Hepatocyte (in vitro differentiated cells): ENCODE results near the gene MICALL2. TPM values are rescaled to one million over a fixed set of nuclear protein-coding genes. Genes with fewer than 3 reads are reported as not detected.

ENCODE experiments used
- DNase-seq: peaks from one replicate; pipeline ENCODE4 v3.0.0-alpha.2; 2016; ENCODE audit warnings: low spot score
- H2AFZ ChIP-seq: fragments of 200-600 bp; sonication (generic); 2 replicates; pipeline ENCODE4 v1.6.0; 2016; ENCODE audit warnings: antibody characterized with exemption, mild to moderate bottlenecking
- H3K27ac ChIP-seq: fragments of 200-600 bp; sonication (generic); 2 replicates; pipeline ENCODE4 v1.5.1; 2016; ENCODE audit warnings: mild to moderate bottlenecking
- H3K27me3 ChIP-seq: fragments of 200-600 bp; sonication (generic); 2 replicates; pipeline ENCODE4 v1.6.1; 2016
- H3K36me3 ChIP-seq: fragments of 200-600 bp; sonication (generic); replicated peaks from 2 replicates; pipeline ENCODE4 v1.5.1; 2016; ENCODE audit warnings: low read depth; ENCODE audit not compliant: insufficient read depth
- H3K4me1 ChIP-seq: fragments of 200-600 bp; sonication (generic); 2 replicates; pipeline ENCODE4 v1.5.1; 2016; ENCODE audit warnings: mild to moderate bottlenecking, moderate library complexity; ENCODE audit not compliant: insufficient read depth
- H3K4me2 ChIP-seq: fragments of 200-600 bp; sonication (generic); 2 replicates; pipeline ENCODE4 v1.6.0; 2016
- H3K4me3 ChIP-seq: fragments of 200-600 bp; sonication (generic); 2 replicates; pipeline ENCODE4 v1.5.1; 2016; ENCODE audit warnings: mild to moderate bottlenecking
- H3K79me2 ChIP-seq: fragments of 200-600 bp; sonication (generic); 2 replicates; pipeline ENCODE4 v1.6.0; 2017; ENCODE audit warnings: mild to moderate bottlenecking
- H3K9me2 ChIP-seq: fragments of 200-600 bp; sonication (generic); replicated peaks from 2 replicates; pipeline ENCODE4 v1.6.0; 2017; ENCODE audit warnings: mild to moderate bottlenecking; ENCODE audit not compliant: insufficient read depth
- H3K9me3 ChIP-seq: fragments of 200-600 bp; sonication (generic); 2 replicates; pipeline ENCODE4 v1.5.1; 2016; ENCODE audit warnings: low read depth, mild to moderate bottlenecking
- H4K20me1 ChIP-seq: fragments of 200-600 bp; sonication (generic); 2 replicates; pipeline ENCODE4 v1.6.0; 2016; ENCODE audit warnings: mild to moderate bottlenecking; ENCODE audit not compliant: insufficient read depth, poor library complexity, severe bottlenecking
- CTCF ChIP-seq: fragments of 200-600 bp; sonication (generic); IDR thresholded peaks from 2 replicates; pipeline ENCODE4 v1.5.1; 2016; ENCODE audit warnings: antibody characterized with exemption, mild to moderate bottlenecking; ENCODE audit not compliant: poor library complexity
- EZH2 ChIP-seq: fragments of 200-600 bp; sonication (generic); IDR thresholded peaks from 2 replicates; pipeline ENCODE4 v1.6.1; 2016; ENCODE audit warnings: antibody characterized with exemption, mild to moderate bottlenecking, borderline replicate concordance
- EZH2phosphoT487 ChIP-seq: fragments of 200-600 bp; sonication (generic); IDR thresholded peaks from one replicate; pipeline ENCODE4 v1.6.1; 2018; ENCODE audit warnings: antibody characterized with exemption, mild to moderate bottlenecking, low read depth, moderate library complexity; ENCODE audit not compliant: unreplicated experiment, severe bottlenecking
- WGBS: methylation state at CpG from one replicate; pipeline ENCODE4 v1.1.6; 2016; ENCODE audit warnings: low lambda C conversion rate; ENCODE audit errors: missing lambda C conversion rate; 5-methylcytosine and 5-hydroxymethylcytosine counted together
- polyA plus RNA-seq: library from polyadenylated mRNA; unstranded; fragments of >200 nt; fragmentation: Nextera tagmentation; extraction: Ambion mirVana; gene quantifications from 2 replicates; pipeline ENCODE4 v1.2.1, GENCODE V29; 2016
- total RNA-seq: library from RNA; depleted of rRNA; stranded (reverse); fragments of >200 nt; gene quantifications from 2 replicates; pipeline ENCODE4 v1.2.3, GENCODE V29; 2014

The MICALL2 gene
- total and polyA plus RNA-seq, 2 experiments from 2014 or later = 16.4 to 28.2 TPM

GRCh38 chr7:1407892-1408291 lies 51.4 kb downstream of the MICALL2 start:
- no peak overlapping the region for H3K27ac ChIP-seq
- H3K9me3 ChIP-seq = no peaks in the 10 kb centered on the region
- TF ChIP-seq EZH2 (no peak), CTCF (no peak), EZH2phosphoT487 (no peak)
- no peaks in the 10 kb centered on the region for H4K20me1 ChIP-seq
- WGBS = 67% methylated on average over 19 of the region's 24 CpGs
- no peaks in the 10 kb centered on the region for H3K4me1 ChIP-seq
- H3K4me3 ChIP-seq = no peak overlapping the region
- no peaks in the 10 kb centered on the region for H3K9me2 ChIP-seq
- H3K27me3 ChIP-seq = peaks cover 41% of the 10 kb centered on the region
- no peaks in the 10 kb centered on the region for H3K36me3 ChIP-seq
- no peaks in the 10 kb centered on the region for H3K79me2 ChIP-seq
- no peak overlapping the region for H2AFZ ChIP-seq
- DNase-seq = no peak
- no peak overlapping the region for H3K4me2 ChIP-seq

- Histone ChIP-seq H3K27ac (no peak overlapping the region), H3K4me3 (no peak overlapping the region), H3K79me2 (no peaks in the 10 kb centered on the region), H2AFZ (no peak overlapping the region), H3K36me3 (no peaks in the 10 kb centered on the region), H3K4me1 (no peaks in the 10 kb centered on the region), H4K20me1 (no peaks in the 10 kb centered on the region), H3K9me2 (no peaks in the 10 kb centered on the region), H3K4me2 (no peak overlapping the region), H3K27me3 (peaks cover 69% of the 10 kb centered on the region), H3K9me3 (no peaks in the 10 kb centered on the region)
- no peak for DNase-seq
- WGBS = 69% methylated on average over 15 of the region's 21 CpGs
- TF ChIP-seq EZH2 = no peak
- no peak for TF ChIP-seq CTCF
- TF ChIP-seq EZH2phosphoT487 = no peak
Observed at GRCh38 chr7:1404898-1405548, 54.2 kb downstream of the MICALL2 start.

- no peak overlapping the region for H3K27ac ChIP-seq
Observed at GRCh38 chr7:1404460-1404809, 54.8 kb downstream of the MICALL2 start.

More at GRCh38 chr7:1404460-1404809, 54.8 kb downstream of the MICALL2 start:
- Histone ChIP-seq H3K4me1 (no peaks in the 10 kb centered on the region), H3K9me3 (no peaks in the 10 kb centered on the region), H3K4me2 (no peak overlapping the region), H2AFZ (no peak overlapping the region), H4K20me1 (no peaks in the 10 kb centered on the region), H3K27me3 (peaks cover 73% of the 10 kb centered on the region), H3K79me2 (no peaks in the 10 kb centered on the region), H3K36me3 (no peaks in the 10 kb centered on the region), H3K4me3 (no peak overlapping the region), H3K9me2 (no peaks in the 10 kb centered on the region)
- DNase-seq = no peak
- 54% methylated on average over 4 of the region's 4 CpGs for WGBS
- TF ChIP-seq EZH2phosphoT487 = no peak
- TF ChIP-seq EZH2 = no peak
- no peak for TF ChIP-seq CTCF
